ENCODE measurements around the gene TMEM138.

Gene TMEM138

GRCh38 chr11:61349189-61349751 lies 12.9 kb upstream of the TMEM138 start:
- FAIRE-seq (no peak), DNase-seq (ENCODE audit: insufficient read length, low spot score) (no peak)
- TF ChIP-seq POLR2A (IDR thresholded peaks at IDR 0.05; ENCODE audit: low read depth, low read length) = no peak

GRCh38 chr11:61349916-61350315 lies 12.3 kb upstream of the TMEM138 start:
- no peak for FAIRE-seq
- TF ChIP-seq POLR2A (IDR thresholded peaks at IDR 0.05; ENCODE audit: low read depth, low read length) = no peak
- DNase-seq (ENCODE audit: insufficient read length, low spot score) = no peak

- TF ChIP-seq POLR2A (IDR thresholded peaks at IDR 0.05; ENCODE audit: low read depth, low read length) = no peak
- FAIRE-seq = no peak
- no peak for DNase-seq (ENCODE audit: insufficient read length, low spot score)
These were observed 11.8 kb upstream of the TMEM138 start for GRCh38 chr11:61350336-61350735.

GRCh38 chr11:61350803-61351202 lies 11.4 kb upstream of the TMEM138 start:
- TF ChIP-seq POLR2A (IDR thresholded peaks at IDR 0.05; ENCODE audit: low read depth, low read length) = no peak
- DNase-seq (ENCODE audit: insufficient read length, low spot score) = no peak
- FAIRE-seq = no peak

- TF ChIP-seq POLR2A (IDR thresholded peaks at IDR 0.05; ENCODE audit: low read depth, low read length) = no peak
- FAIRE-seq (no peak), DNase-seq (ENCODE audit: insufficient read length, low spot score) (no peak)
These were observed 10.1 kb upstream of the TMEM138 start for GRCh38 chr11:61352038-61352437.

GRCh38 chr11:61353131-61354067 lies 8.8 kb upstream of the TMEM138 start:
- FAIRE-seq (no peak), DNase-seq (ENCODE audit: insufficient read length, low spot score) (no peak)
- no peak for TF ChIP-seq POLR2A (IDR thresholded peaks at IDR 0.05; ENCODE audit: low read depth, low read length)

GRCh38 chr11:61354208-61354607 lies 8.0 kb upstream of the TMEM138 start:
- DNase-seq (ENCODE audit: insufficient read length, low spot score) (no peak), FAIRE-seq (no peak)
- no peak for TF ChIP-seq POLR2A (IDR thresholded peaks at IDR 0.05; ENCODE audit: low read depth, low read length)

- FAIRE-seq (no peak), DNase-seq (ENCODE audit: insufficient read length, low spot score) (no peak)
- TF ChIP-seq POLR2A (IDR thresholded peaks at IDR 0.05; ENCODE audit: low read depth, low read length) = no peak
These were observed 5.5 kb upstream of the TMEM138 start for GRCh38 chr11:61356706-61357105.

GRCh38 chr11:61357233-61357893 lies 4.8 kb upstream of the TMEM138 start:
- no peak for DNase-seq (ENCODE audit: insufficient read length, low spot score)
- FAIRE-seq = no peak

GRCh38 chr11:61357894-61358239 lies 4.3 kb upstream of the TMEM138 start:
- FAIRE-seq (no peak), DNase-seq (ENCODE audit: insufficient read length, low spot score) (no peak)
- TF ChIP-seq POLR2A (IDR thresholded peaks at IDR 0.05; ENCODE audit: low read depth, low read length) = no peak

More at GRCh38 chr11:61357233-61357893, 4.8 kb upstream of the TMEM138 start:
- TF ChIP-seq POLR2A (IDR thresholded peaks at IDR 0.05; ENCODE audit: low read depth, low read length) = no peak

- DNase-seq (ENCODE audit: insufficient read length, low spot score) = no peak
- TF ChIP-seq POLR2A (IDR thresholded peaks at IDR 0.05; ENCODE audit: low read depth, low read length) = no peak
- FAIRE-seq = no peak
These were observed 3.6 kb upstream of the TMEM138 start for GRCh38 chr11:61358566-61358965.

- no peak for FAIRE-seq
- TF ChIP-seq POLR2A (IDR thresholded peaks at IDR 0.05; ENCODE audit: low read depth, low read length) = no peak
- DNase-seq (ENCODE audit: insufficient read length, low spot score) = no peak
These were observed 2.7 kb upstream of the TMEM138 start for GRCh38 chr11:61359516-61359915.

- no peak for DNase-seq (ENCODE audit: insufficient read length, low spot score)
- no peak for FAIRE-seq
- no peak for TF ChIP-seq POLR2A (IDR thresholded peaks at IDR 0.05; ENCODE audit: low read depth, low read length)
These were observed 885 bp upstream of the TMEM138 start for GRCh38 chr11:61361237-61361740.

- no peak for DNase-seq (ENCODE audit: insufficient read length, low spot score)
These were observed 335 bp downstream of the TMEM138 start for GRCh38 chr11:61362542-61362875.

More at GRCh38 chr11:61362542-61362875, 335 bp downstream of the TMEM138 start:
- FAIRE-seq = no peak
- TF ChIP-seq POLR2A (IDR thresholded peaks at IDR 0.05; ENCODE audit: low read depth, low read length) = no peak
